GM19099 (cell line): Measurements from ENCODE around the gene KAZN.

Experiments used
- POLR2A ChIP-seq: IDR thresholded peaks from 3 replicates; pipeline ENCODE4 v1.6.1; 2011; ENCODE audit warnings: low read depth; ENCODE audit not compliant: insufficient read length; ENCODE audit errors: extremely low read depth

Gene KAZN

GRCh38 chr1:14928412-14928811 lies 329.9 kb downstream of the KAZN start:
- no peak for TF ChIP-seq POLR2A

DNA sequence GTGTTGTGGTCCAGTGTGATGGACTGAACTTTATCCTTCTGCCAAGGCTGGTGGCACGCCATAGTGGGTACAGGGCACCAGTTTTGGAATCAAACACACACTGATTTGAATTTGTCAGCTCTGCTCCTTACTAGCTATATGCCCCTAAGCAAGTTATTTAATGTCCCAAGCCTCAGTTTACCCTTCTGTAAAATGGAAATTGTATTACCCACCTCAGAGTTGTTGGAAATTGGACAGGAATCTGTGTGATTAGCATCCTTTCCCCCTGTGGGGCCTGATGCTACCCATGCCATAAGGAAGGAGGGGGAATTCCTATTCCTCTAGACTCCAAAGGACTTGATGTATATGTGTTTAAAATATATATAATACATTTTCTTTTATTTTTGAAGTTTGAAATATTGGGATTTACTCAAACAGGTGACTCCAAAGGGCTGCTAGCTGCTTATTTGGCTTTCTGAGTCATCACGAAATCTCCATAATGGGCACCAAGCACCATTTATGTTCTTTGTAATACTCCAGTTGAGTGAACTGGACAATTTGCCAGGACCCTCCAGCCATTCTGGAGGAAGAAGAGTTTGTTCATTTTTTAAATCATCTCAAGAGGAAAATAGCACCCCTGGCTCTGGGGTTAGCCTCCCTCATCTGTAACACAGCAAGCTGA lies 330.5 kb downstream of the KAZN start:
- no peak for TF ChIP-seq POLR2A

DNA sequence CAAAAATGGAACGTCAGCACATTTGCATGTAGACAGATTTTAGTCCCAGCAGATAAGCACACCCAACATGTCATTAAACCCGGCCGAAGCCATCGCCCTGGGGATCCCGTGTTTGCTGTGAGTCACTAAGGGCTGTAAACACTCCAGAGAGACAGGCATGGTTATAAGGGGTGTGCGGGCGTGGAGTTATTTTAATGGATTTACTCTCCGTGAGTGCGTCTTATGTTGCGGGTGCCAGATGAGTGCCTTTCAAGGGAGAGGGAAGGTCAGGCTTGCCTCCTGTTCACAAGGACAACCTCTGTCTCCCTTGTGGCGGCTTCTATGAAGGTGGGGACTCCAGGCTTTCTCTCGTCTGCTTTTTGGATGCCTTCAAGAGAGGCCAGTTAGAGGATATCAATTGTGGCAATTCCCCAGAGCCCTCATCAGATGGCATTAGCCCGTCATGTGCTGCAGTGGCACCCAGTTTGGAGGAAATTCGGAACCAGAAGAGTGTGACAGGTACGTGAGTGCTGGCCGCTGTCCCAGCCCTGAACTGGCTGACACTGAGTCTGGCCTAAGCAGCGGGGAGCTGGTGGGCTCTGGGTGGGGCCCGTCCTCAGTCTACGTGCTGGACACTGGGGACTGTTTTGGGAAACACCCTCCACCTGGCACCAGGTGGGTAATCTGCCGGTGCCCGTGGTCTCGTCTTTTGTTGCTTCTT lies 331.2 kb downstream of the KAZN start:
- no peak for TF ChIP-seq POLR2A

- TF ChIP-seq POLR2A = no peak
These were observed 331.9 kb downstream of the KAZN start for GRCh38 chr1:14930247-14930965.

GRCh38 chr1:14932034-14932638 lies 333.7 kb downstream of the KAZN start:
- no peak for TF ChIP-seq POLR2A

- no peak for TF ChIP-seq POLR2A
These were observed 336.4 kb downstream of the KAZN start for GRCh38 chr1:14934867-14935266.

DNA sequence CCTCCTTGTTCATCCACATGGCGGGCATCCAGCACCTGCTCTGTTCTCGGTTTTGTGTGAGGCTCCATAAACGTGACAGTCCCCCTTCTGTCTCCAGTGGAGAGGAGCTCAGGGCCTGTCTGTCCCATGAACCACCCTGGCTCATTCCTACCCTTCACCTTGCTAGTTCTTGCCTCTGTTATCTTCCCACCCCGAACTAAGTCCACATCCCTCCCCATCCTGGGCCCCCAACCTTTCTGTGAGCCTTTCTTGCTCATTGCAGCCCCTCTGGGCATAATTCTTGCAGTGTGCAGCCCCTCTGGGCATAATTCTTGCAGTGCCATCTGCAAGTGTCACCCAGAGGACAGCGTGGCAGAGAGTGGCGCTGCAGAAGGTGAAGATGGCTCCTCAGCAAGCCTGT lies 338.3 kb downstream of the KAZN start:
- no peak for TF ChIP-seq POLR2A

- no peak for TF ChIP-seq POLR2A
These were observed 338.9 kb downstream of the KAZN start for GRCh38 chr1:14937288-14937949.

GRCh38 chr1:14939527-14940284 lies 341.2 kb downstream of the KAZN start:
- TF ChIP-seq POLR2A = no peak

GRCh38 chr1:14940285-14940870 lies 341.9 kb downstream of the KAZN start:
- TF ChIP-seq POLR2A = no peak

DNA sequence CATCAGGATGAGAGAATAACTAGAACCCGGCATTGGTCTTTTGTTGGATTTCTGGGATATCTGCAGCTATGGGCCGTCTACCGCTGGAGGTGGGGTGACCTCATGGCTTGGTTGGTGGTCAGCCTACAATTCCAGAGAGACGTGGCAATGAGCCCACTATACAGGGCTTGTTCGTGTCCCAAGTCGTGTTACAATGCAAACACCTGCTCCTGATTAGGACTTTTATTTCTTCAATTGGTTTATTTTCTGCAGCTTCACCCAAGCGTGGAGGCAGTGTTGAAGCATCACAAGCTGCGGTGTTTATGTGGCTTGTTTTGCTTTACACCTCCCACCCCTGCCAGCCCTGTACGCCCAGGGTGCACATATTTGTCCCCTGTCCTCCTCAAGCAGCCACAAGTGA lies 343.4 kb downstream of the KAZN start:
- no peak for TF ChIP-seq POLR2A

DNA sequence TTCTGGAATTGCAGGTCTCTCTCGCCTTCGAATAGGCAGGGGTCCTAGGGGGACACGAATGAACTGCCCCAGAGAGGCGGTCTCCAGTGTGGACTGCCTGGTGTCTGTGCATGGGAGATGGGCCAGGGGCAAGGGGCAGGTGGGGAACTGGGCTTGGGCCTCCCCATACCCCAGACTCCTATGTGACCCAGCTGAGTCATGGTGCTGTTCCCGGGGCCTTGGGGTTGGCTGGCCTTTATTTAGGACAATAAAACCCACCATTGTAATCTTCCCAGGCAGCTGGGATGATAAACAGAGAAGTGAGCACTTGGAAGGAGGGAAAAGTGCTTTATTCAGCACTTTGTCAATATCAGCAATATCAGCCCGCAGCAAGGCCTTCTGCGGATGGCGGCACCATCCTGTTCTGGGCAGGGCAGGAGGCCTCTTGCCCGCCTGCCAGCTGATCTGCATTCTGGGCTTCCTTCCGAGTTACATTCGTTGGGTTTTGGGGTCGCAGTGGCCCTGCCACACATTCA lies 346.0 kb downstream of the KAZN start:
- TF ChIP-seq POLR2A = no peak

- TF ChIP-seq POLR2A = no peak
These were observed 346.9 kb downstream of the KAZN start for GRCh38 chr1:14945132-14946010.

- no peak for TF ChIP-seq POLR2A
These were observed 347.5 kb downstream of the KAZN start for GRCh38 chr1:14946011-14946359.
